Neural crest cell (in vitro differentiated cells): ENCODE results near the gene CARD16. TPM values are rescaled to one million over a fixed set of nuclear protein-coding genes. Genes with fewer than 3 reads are reported as not detected.

Experiments
- DNase-seq: peaks from one replicate; pipeline ENCODE4 v3.0.0; 2021; ENCODE audit warnings: low read depth, mixed read lengths, low spot score
- H3K27ac Mint-ChIP-seq: one replicate; pipeline ENCODE4 v1.8.0; 2021; ENCODE audit warnings: mild to moderate bottlenecking, mixed read lengths; ENCODE audit not compliant: unreplicated experiment
- H3K27me3 Mint-ChIP-seq: 2 replicates; pipeline ENCODE4 v1.8.0; 2021; ENCODE audit warnings: low read depth, mild to moderate bottlenecking, mixed read lengths
- H3K36me3 Mint-ChIP-seq: 2 replicates; pipeline ENCODE4 v1.8.0; 2021; ENCODE audit warnings: low read depth, mild to moderate bottlenecking, mixed read lengths
- H3K4me1 Mint-ChIP-seq: 2 replicates; pipeline ENCODE4 v1.8.0; 2021; ENCODE audit warnings: mixed read lengths
- H3K4me3 Mint-ChIP-seq: one replicate; pipeline ENCODE4 v1.8.0; 2021; ENCODE audit warnings: mild to moderate bottlenecking, mixed read lengths
- H3K9me3 Mint-ChIP-seq: 2 replicates; pipeline ENCODE4 v1.8.0; 2021; ENCODE audit warnings: mixed read lengths
- CTCF ChIP-seq: fragments of 200-600 bp; sonication (generic); conservative IDR thresholded peaks from 2 replicates; pipeline ENCODE4 v1.5.0; 2021; ENCODE audit warnings: antibody characterized with exemption, mild to moderate bottlenecking
- total RNA-seq: library from RNA; stranded (reverse); gene quantifications from 2 replicates; pipeline ENCODE4 v1.2.1, GENCODE V29; 2021

The CARD16 gene
- total RNA-seq, 1 donor from 2014 or later, result not detected

- H3K4me1 Mint-ChIP-seq, result no peaks in the 10 kb centered on the region
- no peaks in the 10 kb centered on the region for H3K36me3 Mint-ChIP-seq
- no peaks in the 10 kb centered on the region for H3K9me3 Mint-ChIP-seq
- no peaks in the 10 kb centered on the region for H3K27me3 Mint-ChIP-seq
- H3K27ac Mint-ChIP-seq, result no peak overlapping the region
- DNase-seq, result no peak
- no peak for TF ChIP-seq CTCF
- H3K4me3 Mint-ChIP-seq, result no peak overlapping the region
These were observed 12.3 kb upstream of the CARD16 start for GRCh38 chr11:105057432-105057831.

GRCh38 chr11:105056446-105056845 is 11.3 kb upstream of the CARD16 start:
- Mint-ChIP-seq H3K4me3 (no peak overlapping the region), H3K9me3 (no peaks in the 10 kb centered on the region), H3K36me3 (no peaks in the 10 kb centered on the region), H3K27me3 (no peaks in the 10 kb centered on the region), H3K27ac (no peak overlapping the region), H3K4me1 (no peaks in the 10 kb centered on the region)
- no peak for DNase-seq
- TF ChIP-seq CTCF, result no peak

GRCh38 chr11:105054723-105055493 is 9.8 kb upstream of the CARD16 start:
- H3K4me1 Mint-ChIP-seq, result no peaks in the 10 kb centered on the region
- TF ChIP-seq CTCF, result no peak
- no peaks in the 10 kb centered on the region for H3K9me3 Mint-ChIP-seq
- no peak overlapping the region for H3K4me3 Mint-ChIP-seq
- DNase-seq, result no peak
- no peaks in the 10 kb centered on the region for H3K27me3 Mint-ChIP-seq
- H3K27ac Mint-ChIP-seq, result no peak overlapping the region
- no peaks in the 10 kb centered on the region for H3K36me3 Mint-ChIP-seq

GRCh38 chr11:105052487-105052886 is 7.4 kb upstream of the CARD16 start:
- no peak overlapping the region for H3K27ac Mint-ChIP-seq
- peaks cover 2% of the 10 kb centered on the region for H3K9me3 Mint-ChIP-seq
- no peaks in the 10 kb centered on the region for H3K4me1 Mint-ChIP-seq
- H3K4me3 Mint-ChIP-seq, result no peak overlapping the region
- DNase-seq, result no peak
- no peaks in the 10 kb centered on the region for H3K27me3 Mint-ChIP-seq
- no peaks in the 10 kb centered on the region for H3K36me3 Mint-ChIP-seq
- TF ChIP-seq CTCF, result no peak

GRCh38 chr11:105051559-105051958 is 6.4 kb upstream of the CARD16 start:
- no peak for TF ChIP-seq CTCF

More at GRCh38 chr11:105051559-105051958, 6.4 kb upstream of the CARD16 start:
- Mint-ChIP-seq H3K9me3 (peaks cover 2% of the 10 kb centered on the region), H3K36me3 (no peaks in the 10 kb centered on the region), H3K4me3 (no peak overlapping the region), H3K27me3 (no peaks in the 10 kb centered on the region), H3K27ac (no peak overlapping the region), H3K4me1 (no peaks in the 10 kb centered on the region)
- no peak for DNase-seq
